Neural crest cell (in vitro differentiated cells): Measurements from ENCODE around the gene HOXB3. TPM values are rescaled to one million over a fixed set of nuclear protein-coding genes. Genes with fewer than 3 reads are reported as not detected.

ENCODE experiments used
- DNase-seq: peaks from one replicate; pipeline ENCODE4 v3.0.0; 2021; ENCODE audit warnings: low read depth, mixed read lengths, low spot score
- H3K27ac Mint-ChIP-seq: one replicate; pipeline ENCODE4 v1.8.0; 2021; ENCODE audit warnings: mild to moderate bottlenecking, mixed read lengths; ENCODE audit not compliant: unreplicated experiment
- H3K27me3 Mint-ChIP-seq: 2 replicates; pipeline ENCODE4 v1.8.0; 2021; ENCODE audit warnings: low read depth, mild to moderate bottlenecking, mixed read lengths
- H3K36me3 Mint-ChIP-seq: 2 replicates; pipeline ENCODE4 v1.8.0; 2021; ENCODE audit warnings: low read depth, mild to moderate bottlenecking, mixed read lengths
- H3K4me1 Mint-ChIP-seq: 2 replicates; pipeline ENCODE4 v1.8.0; 2021; ENCODE audit warnings: mixed read lengths
- H3K4me3 Mint-ChIP-seq: one replicate; pipeline ENCODE4 v1.8.0; 2021; ENCODE audit warnings: mild to moderate bottlenecking, mixed read lengths
- H3K9me3 Mint-ChIP-seq: 2 replicates; pipeline ENCODE4 v1.8.0; 2021; ENCODE audit warnings: mixed read lengths
- total RNA-seq: library from RNA; stranded (reverse); gene quantifications from 2 replicates; pipeline ENCODE4 v1.2.1, GENCODE V29; 2021
- TF ChIP-seq, protein P1 (sequence below): fragments of 200-600 bp; sonication (generic); conservative IDR thresholded peaks from 2 replicates; pipeline ENCODE4 v1.5.0; 2021; ENCODE audit warnings: antibody characterized with exemption, mild to moderate bottlenecking

HOXB3 gene
- total RNA-seq, 1 donor from 2014 or later = 22.8 TPM

DNA sequence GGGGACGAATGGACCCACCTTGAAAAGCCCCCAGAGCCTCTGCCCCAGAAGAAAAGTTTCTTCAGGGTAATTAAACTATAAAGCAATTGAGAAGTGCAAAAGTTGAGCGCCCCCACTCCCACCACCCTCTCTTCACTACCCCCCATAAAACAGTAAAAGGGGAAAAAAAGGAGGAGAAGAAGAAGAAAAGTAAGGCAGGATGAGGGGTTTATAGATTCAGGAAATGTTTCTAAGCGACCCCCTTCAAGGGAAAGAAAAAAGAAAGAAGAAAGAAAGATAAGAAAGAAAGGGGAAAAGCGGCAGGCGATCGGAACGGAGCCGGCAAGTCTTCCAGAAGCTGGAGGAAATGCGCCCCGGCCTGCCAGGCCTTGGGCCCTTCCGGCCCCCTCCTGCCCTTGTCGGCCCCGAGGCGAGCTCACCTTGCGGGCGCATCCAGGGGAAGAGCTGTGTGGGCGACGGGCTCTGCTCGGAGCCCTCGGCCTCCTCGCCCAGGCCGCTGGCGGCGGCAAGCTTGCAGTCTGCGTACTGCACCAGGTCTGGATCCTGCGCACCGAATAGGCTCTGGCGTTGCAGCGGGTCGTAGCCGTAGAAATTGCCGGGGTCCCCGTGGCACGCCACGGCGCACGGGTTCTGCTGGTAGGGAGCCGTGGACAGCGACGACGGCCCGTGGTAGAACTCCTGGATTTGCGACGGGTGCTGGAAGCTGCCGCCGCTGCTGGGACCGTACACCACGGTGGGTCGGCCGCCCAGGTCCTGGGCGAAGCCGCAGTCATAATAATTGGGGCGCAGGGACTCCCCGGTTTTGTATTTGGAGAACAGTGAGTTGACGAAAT lies 24.0 kb upstream of the HOXB3 start:
- DNase-seq = no peak
- Mint-ChIP-seq H3K27ac (peak overlapping the region; percentile 86), H3K9me3 (no peaks in the 10 kb centered on the region), H3K4me3 (peak overlapping the region; percentile 88), H3K27me3 (peaks cover 100% of the 10 kb centered on the region), H3K36me3 (peaks cover 13% of the 10 kb centered on the region), H3K4me1 (peaks cover 24% of the 10 kb centered on the region)
- TF ChIP-seq, protein P1, sequence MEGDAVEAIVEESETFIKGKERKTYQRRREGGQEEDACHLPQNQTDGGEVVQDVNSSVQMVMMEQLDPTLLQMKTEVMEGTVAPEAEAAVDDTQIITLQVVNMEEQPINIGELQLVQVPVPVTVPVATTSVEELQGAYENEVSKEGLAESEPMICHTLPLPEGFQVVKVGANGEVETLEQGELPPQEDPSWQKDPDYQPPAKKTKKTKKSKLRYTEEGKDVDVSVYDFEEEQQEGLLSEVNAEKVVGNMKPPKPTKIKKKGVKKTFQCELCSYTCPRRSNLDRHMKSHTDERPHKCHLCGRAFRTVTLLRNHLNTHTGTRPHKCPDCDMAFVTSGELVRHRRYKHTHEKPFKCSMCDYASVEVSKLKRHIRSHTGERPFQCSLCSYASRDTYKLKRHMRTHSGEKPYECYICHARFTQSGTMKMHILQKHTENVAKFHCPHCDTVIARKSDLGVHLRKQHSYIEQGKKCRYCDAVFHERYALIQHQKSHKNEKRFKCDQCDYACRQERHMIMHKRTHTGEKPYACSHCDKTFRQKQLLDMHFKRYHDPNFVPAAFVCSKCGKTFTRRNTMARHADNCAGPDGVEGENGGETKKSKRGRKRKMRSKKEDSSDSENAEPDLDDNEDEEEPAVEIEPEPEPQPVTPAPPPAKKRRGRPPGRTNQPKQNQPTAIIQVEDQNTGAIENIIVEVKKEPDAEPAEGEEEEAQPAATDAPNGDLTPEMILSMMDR = no peak

DNA sequence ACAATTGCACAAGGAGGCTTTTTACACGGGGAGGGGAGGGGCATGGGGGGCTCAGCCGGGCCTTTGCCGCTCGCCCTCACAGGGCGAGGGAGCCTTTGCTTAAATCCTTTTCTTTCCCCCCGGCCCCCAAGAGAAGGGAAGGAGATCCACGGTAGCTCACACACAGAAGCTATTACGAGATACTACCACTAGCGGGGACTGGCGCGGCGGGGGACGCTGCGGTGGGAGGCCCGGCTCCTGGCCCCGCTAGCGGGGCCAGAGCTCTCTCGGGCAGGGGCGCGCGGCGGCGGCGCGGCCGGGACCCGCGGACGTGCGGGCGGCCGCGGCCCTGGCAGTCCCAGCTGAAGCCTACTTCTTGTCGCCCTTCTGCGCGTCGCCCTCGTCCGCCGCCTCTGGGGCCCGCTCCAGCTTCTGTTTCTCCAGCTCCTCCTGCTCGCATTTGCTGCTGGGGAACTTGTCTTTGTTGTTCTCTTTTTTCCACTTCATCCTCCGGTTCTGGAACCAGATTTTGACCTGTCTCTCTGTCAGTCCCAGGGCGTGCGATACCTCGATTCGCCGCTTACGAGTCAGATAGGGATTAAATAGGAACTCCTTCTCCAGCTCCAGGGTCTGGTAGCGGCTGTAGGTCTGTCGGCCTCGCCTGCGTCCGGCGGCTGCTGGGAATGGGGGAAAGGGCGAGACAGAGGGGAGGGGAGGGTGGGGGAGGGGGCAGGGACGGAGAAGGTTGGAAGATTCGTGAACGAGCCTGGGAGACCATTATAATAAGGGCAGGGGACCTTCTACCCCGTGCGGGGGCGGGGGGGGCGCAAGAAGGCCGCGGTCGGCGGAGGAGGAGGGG lies 23.0 kb upstream of the HOXB3 start:
- H3K27me3 Mint-ChIP-seq = peaks cover 100% of the 10 kb centered on the region
- peaks cover 21% of the 10 kb centered on the region for H3K4me1 Mint-ChIP-seq
- H3K36me3 Mint-ChIP-seq = peaks cover 9% of the 10 kb centered on the region
- no peak for DNase-seq
- TF ChIP-seq, protein P1 = peak; percentile 47
- peak overlapping the region; percentile 96 for H3K27ac Mint-ChIP-seq
- no peaks in the 10 kb centered on the region for H3K9me3 Mint-ChIP-seq
- H3K4me3 Mint-ChIP-seq = peak overlapping the region; percentile 91

DNA sequence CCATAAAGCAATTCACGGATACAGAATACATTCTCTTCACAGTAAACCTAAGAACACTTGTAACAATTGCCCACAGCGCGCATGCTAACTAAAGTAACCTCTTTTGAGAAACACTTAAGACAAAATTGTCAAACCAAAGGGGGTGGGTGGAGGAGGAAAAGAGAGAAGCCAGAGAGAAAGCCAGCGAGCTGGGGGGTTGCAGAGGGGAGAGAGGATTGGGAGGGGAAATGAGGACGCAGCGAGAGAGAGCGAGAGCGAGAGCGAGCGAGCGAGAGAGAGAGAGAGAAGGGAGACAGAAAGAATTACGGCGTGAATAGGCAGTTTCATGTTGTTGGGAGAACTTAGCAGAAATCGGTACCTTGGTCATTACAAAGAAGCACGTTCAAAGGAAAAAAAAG lies 22.4 kb upstream of the HOXB3 start:
- Mint-ChIP-seq H3K27ac (peak overlapping the region; percentile 96), H3K9me3 (no peaks in the 10 kb centered on the region), H3K4me3 (peak overlapping the region; percentile 91), H3K27me3 (peaks cover 100% of the 10 kb centered on the region), H3K4me1 (peaks cover 21% of the 10 kb centered on the region), H3K36me3 (peaks cover 12% of the 10 kb centered on the region)
- DNase-seq = no peak
- TF ChIP-seq, protein P1 = no peak

DNA sequence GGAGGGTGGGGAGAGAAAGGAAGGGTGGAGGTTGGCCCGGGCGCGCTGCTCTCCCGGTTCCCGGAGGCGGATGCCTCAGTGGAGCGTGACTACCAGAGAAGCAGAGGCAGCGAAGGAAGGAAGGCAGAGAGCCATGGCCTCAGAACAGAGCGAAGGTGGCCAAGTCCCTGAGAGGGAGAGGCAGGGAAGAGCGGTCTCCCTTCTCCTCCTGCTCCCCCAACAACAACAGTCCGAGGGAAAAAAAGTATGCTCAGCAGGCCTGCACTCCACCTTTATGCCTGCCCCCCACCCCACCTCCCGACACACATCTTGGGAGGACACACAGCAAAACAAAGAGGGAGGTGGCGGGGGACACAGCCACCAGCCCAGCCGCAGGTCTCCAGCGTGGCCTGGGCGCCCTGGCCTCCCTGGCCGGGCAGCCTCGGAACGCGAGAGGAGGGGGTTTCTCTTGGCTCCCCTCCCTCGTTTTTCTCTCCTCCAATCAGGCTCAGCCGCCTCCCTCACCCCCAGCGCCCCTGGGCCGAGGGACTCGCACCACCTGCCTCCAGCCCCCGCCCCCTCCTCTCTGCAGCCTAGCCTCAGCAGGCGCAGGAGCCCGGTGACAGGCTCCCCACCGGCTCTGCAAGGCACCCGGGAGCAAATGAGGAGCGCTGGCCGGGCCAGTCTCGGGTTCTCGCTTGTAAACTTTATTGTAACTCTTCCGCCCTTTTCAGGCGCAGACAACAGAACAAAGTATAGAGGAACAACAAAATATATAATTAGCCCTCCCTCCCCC lies 21.8 kb upstream of the HOXB3 start:
- H3K36me3 Mint-ChIP-seq = peaks cover 13% of the 10 kb centered on the region
- TF ChIP-seq, protein P1 = no peak
- H3K27me3 Mint-ChIP-seq = peaks cover 100% of the 10 kb centered on the region
- H3K27ac Mint-ChIP-seq = no peak overlapping the region
- H3K4me1 Mint-ChIP-seq = peaks cover 23% of the 10 kb centered on the region
- no peaks in the 10 kb centered on the region for H3K9me3 Mint-ChIP-seq
- DNase-seq = no peak
- peak overlapping the region; percentile 91 for H3K4me3 Mint-ChIP-seq

DNA sequence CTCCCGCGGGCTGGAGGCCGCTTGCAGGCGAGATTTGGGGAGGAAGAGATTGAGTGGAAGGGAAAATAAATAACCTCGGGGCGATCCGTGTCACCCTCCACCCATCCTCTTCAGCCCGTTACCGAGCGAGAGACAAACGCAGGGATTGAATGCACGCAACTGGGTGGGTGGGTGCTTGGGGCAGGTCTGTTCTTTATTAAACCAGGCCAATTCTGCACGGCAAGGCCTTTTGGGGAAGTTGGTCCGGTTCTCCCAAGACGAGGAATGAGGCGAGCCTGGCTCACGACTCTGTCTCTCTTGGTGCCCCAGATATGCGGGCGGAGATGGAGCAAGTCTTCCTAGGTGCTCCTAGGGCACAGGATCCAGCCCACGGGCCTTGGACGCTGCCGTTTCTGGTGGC lies 21.2 kb upstream of the HOXB3 start:
- no peak for DNase-seq
- Mint-ChIP-seq H3K4me1 (peaks cover 28% of the 10 kb centered on the region), H3K9me3 (no peaks in the 10 kb centered on the region), H3K27ac (peak overlapping the region; percentile 53), H3K27me3 (peaks cover 100% of the 10 kb centered on the region), H3K36me3 (peaks cover 17% of the 10 kb centered on the region), H3K4me3 (peak overlapping the region; percentile 91)
- TF ChIP-seq, protein P1 = no peak
